Measurements from ENCODE around the gene SLC34A3.

- no peak for TF ChIP-seq MAX (IDR thresholded peaks at IDR 0.05; ENCODE audit: insufficient read depth, insufficient read length)
- no peak for TF ChIP-seq CTCF (IDR thresholded peaks at IDR 0.05; ENCODE audit: extremely low read depth in 1 of 2, insufficient read depth in 1 of 2, low read depth in 1 of 2, low read length in 2 of 2)
- no peak for TF ChIP-seq POLR2A (IDR thresholded peaks at IDR 0.05; ENCODE audit: low read depth, low read length)
- no peak for TF ChIP-seq EZH2 (IDR thresholded peaks at IDR 0.05; ENCODE audit: borderline replicate concordance, low read depth, low read length, severe bottlenecking)
- no peak for TF ChIP-seq POLR2AphosphoS5 (IDR thresholded peaks at IDR 0.05; ENCODE audit: insufficient read depth, low read depth, low read length)
- TF ChIP-seq FOS (IDR thresholded peaks at IDR 0.05; ENCODE audit: borderline replicate concordance, insufficient read depth, low read length), result no peak
- no peak for TF ChIP-seq MYC (IDR thresholded peaks at IDR 0.05; ENCODE audit: low read depth, low read length)
Measured at GRCh38 chr9:137250329-137251193, 19.9 kb downstream of the SLC34A3 start.
